ENCODE data around the gene ANKRD31.
"Not testable (repeated sequence)": the region's sequence is repeated elsewhere in the genome, so short reads cannot be mapped to it uniquely, and the experiment has no call there.

The ANKRD31 gene

GRCh38 chr5:75108515-75108914, 128.2 kb downstream of the ANKRD31 start:
- no peak overlapping the region for H3K27ac ChIP-seq
- TF ChIP-seq ZFX (IDR thresholded peaks at IDR 0.05; ENCODE audit: borderline replicate concordance), result no peak
- TF ChIP-seq CTCF (IDR thresholded peaks at IDR 0.05), result no peak

- H3K27ac ChIP-seq, result not testable (repeated sequence)
Measured at GRCh38 chr5:75095956-75096355, 140.7 kb downstream of the ANKRD31 start.

- H3K27ac ChIP-seq, result no peak overlapping the region
- no peak for TF ChIP-seq ZFX (IDR thresholded peaks at IDR 0.05; ENCODE audit: borderline replicate concordance)
- TF ChIP-seq CTCF (IDR thresholded peaks at IDR 0.05), result no peak
Measured at GRCh38 chr5:75091597-75091996, 145.1 kb downstream of the ANKRD31 start.

GRCh38 chr5:75089662-75090061, 147.0 kb downstream of the ANKRD31 start:
- H3K27ac ChIP-seq, result no peak overlapping the region
- TF ChIP-seq CTCF (IDR thresholded peaks at IDR 0.05), result no peak
- no peak for TF ChIP-seq ZFX (IDR thresholded peaks at IDR 0.05; ENCODE audit: borderline replicate concordance)

- TF ChIP-seq CTCF (IDR thresholded peaks at IDR 0.05), result no peak
- no peak for TF ChIP-seq ZFX (IDR thresholded peaks at IDR 0.05; ENCODE audit: borderline replicate concordance)
- H3K27ac ChIP-seq, result no peak overlapping the region
Measured at GRCh38 chr5:75089137-75089536, 147.5 kb downstream of the ANKRD31 start.

- TF ChIP-seq ZFX (IDR thresholded peaks at IDR 0.05; ENCODE audit: borderline replicate concordance) (no peak), CTCF (IDR thresholded peaks at IDR 0.05) (no peak)
- no peak overlapping the region for H3K27ac ChIP-seq
Measured at GRCh38 chr5:75088648-75089047, 148.0 kb downstream of the ANKRD31 start.

GRCh38 chr5:75081510-75081909, 155.2 kb downstream of the ANKRD31 start:
- TF ChIP-seq CTCF (IDR thresholded peaks at IDR 0.05) (no peak), ZFX (IDR thresholded peaks at IDR 0.05; ENCODE audit: borderline replicate concordance) (no peak)
- H3K27ac ChIP-seq, result no peak overlapping the region

GRCh38 chr5:75079346-75079745, 157.3 kb downstream of the ANKRD31 start:
- H3K27ac ChIP-seq, result not testable (repeated sequence)
